Activated CD8-positive, alpha-beta memory T cell treated with anti-CD3 and anti-CD28 coated beads, Interleukin-2, amount 50 U/mL, for 1 hour (primary cell): Measurements from ENCODE around the gene MORN1.

Experiments
- DNase-seq: peaks from one replicate; pipeline ENCODE4 v3.0.0-alpha.2; 2020; ENCODE audit errors: extremely low read depth

Gene MORN1

DNA sequence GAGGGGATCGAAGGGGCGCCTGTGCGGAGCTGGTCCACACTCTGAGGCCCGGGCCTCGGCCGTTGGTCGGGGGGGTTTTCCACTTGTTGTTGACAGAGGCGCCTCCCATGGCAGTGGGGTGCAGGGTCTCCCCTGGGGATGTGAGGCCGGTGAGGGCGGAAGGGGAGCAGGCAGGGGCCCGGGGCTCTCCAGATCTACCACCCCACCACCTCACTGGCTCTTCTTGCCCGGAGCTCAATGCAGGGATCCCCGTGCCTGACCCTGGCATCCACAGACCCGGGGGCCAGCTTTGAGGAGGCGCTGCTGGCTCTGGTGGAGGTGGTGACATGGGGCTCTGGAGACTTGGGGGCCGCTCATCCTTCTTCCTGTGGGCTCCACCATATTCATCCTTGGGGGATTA, 28.1 kb upstream of the MORN1 start:
- no peak for DNase-seq

- no peak for DNase-seq
Measured at GRCh38 chr1:2418791-2419320, 27.5 kb upstream of the MORN1 start.

GRCh38 chr1:2417833-2418225, 26.5 kb upstream of the MORN1 start:
- DNase-seq = no peak

DNA sequence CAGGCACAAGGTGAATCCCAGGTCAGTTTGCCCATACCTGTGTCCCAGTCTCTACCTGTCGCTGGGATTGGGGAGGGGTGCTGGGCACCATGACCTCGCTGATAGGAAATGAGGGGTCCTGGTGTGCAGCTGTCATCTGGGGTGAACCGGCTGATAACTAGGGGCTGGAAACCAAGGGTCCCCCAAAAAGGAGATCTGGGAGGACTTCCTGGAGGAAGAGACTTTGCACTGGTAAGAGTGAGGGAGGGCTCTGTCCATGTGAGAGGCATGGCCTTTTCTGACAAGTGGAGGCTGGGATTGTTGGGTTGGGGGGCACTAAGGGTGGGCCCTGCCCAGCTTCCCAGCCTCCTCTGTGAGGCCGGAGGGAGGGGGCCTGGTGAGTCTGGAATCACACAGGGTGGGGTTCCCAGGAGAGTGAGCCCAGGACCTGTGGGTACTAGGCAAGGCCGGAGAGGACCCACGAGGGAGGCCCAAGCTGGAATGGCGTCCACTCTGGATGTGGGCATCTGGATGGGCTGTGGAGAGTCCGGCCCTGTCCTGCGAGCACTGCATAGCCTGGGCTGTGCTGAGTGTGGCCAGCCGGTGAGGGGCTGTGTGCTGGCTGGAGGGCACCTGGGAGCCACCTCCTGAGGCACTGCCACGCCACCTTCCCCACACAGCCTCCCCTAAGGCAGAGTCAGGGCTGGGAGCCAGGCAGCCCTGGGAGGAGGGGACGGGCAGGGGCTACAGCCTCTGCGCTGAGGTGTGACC, 25.9 kb upstream of the MORN1 start:
- no peak for DNase-seq

DNA sequence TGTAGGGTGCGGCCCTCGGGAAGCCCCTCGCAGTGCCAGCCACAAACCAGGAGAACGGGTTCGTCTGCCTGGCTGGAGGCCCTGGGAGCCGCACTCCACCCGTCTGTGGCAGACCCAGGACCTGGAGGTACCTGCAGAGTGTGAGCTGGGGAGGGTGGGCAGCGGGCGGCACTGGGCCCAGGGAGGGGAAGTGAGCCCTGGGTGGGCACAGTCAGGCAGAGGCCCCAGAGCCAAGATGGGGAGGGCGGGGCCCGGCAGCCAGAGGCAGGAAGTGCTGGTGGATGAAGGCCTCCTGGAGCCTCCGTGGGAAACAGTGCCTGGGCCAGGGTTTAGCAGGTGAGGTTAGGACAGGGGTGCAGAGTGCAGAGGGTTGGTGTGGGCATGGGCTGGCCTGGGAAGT, 25.0 kb upstream of the MORN1 start:
- no peak for DNase-seq

DNA sequence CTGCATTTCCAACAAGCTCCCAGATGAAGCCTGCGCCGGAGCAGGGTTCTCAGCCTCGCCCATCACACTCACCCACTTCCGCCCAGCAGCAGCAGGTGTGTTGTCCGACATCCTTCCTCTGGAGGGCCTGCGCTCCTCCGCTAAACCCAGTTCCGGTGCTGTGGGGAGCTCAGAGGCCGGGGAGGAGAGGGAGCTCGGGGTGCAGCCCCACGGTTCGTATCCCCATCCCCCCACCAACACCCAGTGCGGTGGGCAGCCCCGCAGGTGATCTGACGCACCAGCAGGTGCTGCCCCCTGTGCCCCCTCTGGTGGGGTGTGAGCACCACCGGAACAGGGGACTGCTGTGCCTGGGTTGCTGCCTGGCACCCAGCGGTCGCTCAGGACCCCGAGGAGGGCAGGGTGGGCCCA, 24.5 kb upstream of the MORN1 start:
- no peak for DNase-seq

GRCh38 chr1:2415337-2415736, 24.0 kb upstream of the MORN1 start:
- no peak for DNase-seq

GRCh38 chr1:2414297-2414958, 23.1 kb upstream of the MORN1 start:
- no peak for DNase-seq

- no peak for DNase-seq
Measured at GRCh38 chr1:2413495-2414296, 22.3 kb upstream of the MORN1 start.

GRCh38 chr1:2412773-2413494, 21.6 kb upstream of the MORN1 start:
- no peak for DNase-seq

- peak; percentile 87 for DNase-seq
Measured at GRCh38 chr1:2412395-2412772, 21.0 kb upstream of the MORN1 start, which contains the start of gene PEX10. Gene PEX10 (minus strand): TSS chr1:2412564. CDS start chr1:2412502, 62 bp downstream.

GRCh38 chr1:2411801-2412394, 20.5 kb upstream of the MORN1 start:
- DNase-seq = no peak

GRCh38 chr1:2409745-2410144, 18.4 kb upstream of the MORN1 start:
- no peak for DNase-seq

GRCh38 chr1:2408859-2409276, 17.5 kb upstream of the MORN1 start:
- DNase-seq = no peak

DNA sequence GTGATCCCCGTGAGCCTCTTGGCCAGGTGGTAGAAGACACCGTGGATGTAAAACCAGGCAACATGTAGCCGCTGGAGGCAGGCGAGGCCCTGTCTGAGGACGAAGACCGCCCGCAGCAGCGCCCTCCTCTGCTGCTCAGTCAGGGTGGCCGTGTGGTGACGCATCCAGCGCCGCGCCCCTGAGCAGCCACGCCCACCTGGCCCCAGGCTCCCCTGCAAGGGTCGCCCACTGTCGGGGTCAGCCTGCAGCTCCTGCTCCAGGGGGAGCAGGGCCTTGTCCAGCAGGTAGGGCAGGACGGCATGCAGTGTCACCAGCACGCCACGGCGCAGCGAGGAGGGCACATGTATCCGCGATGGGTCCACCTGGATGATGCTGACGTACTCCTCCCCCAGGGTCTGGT, 17.1 kb upstream of the MORN1 start:
- no peak for DNase-seq

DNA sequence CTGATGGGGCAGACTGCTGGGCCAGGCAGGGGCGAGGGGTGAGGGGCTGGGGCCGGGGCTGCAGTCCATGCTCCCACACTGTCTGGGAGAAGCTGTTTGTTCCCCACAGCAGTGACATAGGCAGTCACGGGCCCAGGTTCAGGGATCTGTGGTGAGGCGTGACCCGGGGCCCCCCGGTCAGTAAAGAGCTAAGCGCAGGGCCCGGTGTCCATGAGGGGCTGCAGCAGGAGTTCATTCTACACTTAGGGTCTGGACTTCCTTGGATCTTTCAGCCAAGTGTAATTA, 16.6 kb upstream of the MORN1 start:
- no peak for DNase-seq

- no peak for DNase-seq
Measured at GRCh38 chr1:2407166-2407990, 16.0 kb upstream of the MORN1 start.

DNA sequence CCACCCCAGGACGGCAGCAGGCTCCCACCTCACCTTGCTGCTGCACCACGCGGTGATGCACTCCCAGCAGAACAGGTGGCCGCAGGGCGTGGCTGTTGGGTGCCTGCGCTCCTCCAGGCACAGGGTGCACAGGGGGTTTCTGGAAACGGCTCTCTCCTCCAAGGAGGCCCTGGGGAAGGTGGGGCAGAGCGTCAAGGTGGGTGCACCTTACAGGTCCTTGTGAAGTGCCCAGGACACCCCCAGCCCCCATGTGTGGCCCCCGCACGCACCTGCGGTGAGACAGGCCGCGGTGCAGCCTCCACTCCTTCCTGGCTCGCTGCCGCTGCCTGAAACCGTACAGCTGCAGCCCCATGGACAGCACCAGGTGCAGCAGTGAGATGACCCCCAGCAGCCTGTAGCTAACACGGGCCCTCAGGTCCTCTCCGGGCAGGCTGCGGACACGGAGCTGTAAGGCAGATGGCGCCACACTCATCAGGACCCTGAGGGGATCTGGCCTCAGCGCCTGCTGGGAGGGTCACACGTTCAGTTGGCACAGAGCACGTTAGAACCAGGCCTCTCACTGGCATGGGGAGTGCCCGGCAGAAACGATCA, 15.2 kb upstream of the MORN1 start:
- DNase-seq = no peak

- no peak for DNase-seq
Measured at GRCh38 chr1:2405588-2406295, 14.4 kb upstream of the MORN1 start.
